ENCODE measurements around the gene POLE. TPM values are rescaled to one million over a fixed set of nuclear protein-coding genes. Genes with fewer than 3 reads are reported as not detected.

The POLE gene
- total and polyA plus RNA-seq, 4 donors = 7.6 to 39.2 (median 19.7) TPM

GRCh38 chr12:132686825-132687210, 324 bp downstream of the POLE start:
- no peak overlapping the region for H3K9ac ChIP-seq (ENCODE audit: low read depth in 1 of 2, low read length in 2 of 2)
- peaks cover 2 to 28% (median 18%) of the 10 kb centered on the region in 4 donors for H3K4me1 ChIP-seq (ENCODE audit: control insufficient read depth in 4 of 4, insufficient read depth in 4 of 4, low read length in 3 of 4)
- peaks cover 0 to 8% (median 5%) of the 10 kb centered on the region in 4 donors for H3K36me3 ChIP-seq (ENCODE audit: control insufficient read depth in 4 of 4, insufficient read depth in 3 of 4, low read depth in 1 of 4, low read length in 3 of 4)
- TF ChIP-seq CTCF (IDR thresholded peaks at IDR 0.05; ENCODE audit: low read depth, low read length, missing input control) (no peak), NR2F2 (IDR thresholded peaks at IDR 0.05) (no peak), FOXA1 (IDR thresholded peaks at IDR 0.05) (no peak), HNF4G (IDR thresholded peaks at IDR 0.05) (no peak), YY1 (IDR thresholded peaks at IDR 0.05) (no peak), JUND (IDR thresholded peaks at IDR 0.05) (no peak), HNF4A (conservative IDR thresholded peaks at IDR 0.05) (no peak), RXRA (IDR thresholded peaks at IDR 0.05) (no peak), SP1 (IDR thresholded peaks at IDR 0.05) (no peak), GABPA (IDR thresholded peaks at IDR 0.05 in 1 of 2, conservative IDR thresholded peaks at IDR 0.05 in 1 of 2) (no peak), RAD21 (IDR thresholded peaks at IDR 0.05) (no peak), ZBTB33 (IDR thresholded peaks at IDR 0.05) (no peak), TAF1 (conservative IDR thresholded peaks at IDR 0.05) (no peak), EGR1 (IDR thresholded peaks at IDR 0.05; ENCODE audit: low read depth in 2 of 2) (no peak)
- TF ChIP-seq, protein P1, sequence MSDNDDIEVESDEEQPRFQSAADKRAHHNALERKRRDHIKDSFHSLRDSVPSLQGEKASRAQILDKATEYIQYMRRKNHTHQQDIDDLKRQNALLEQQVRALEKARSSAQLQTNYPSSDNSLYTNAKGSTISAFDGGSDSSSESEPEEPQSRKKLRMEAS (IDR thresholded peaks at IDR 0.05) = no peak
- TF ChIP-seq, protein P2, sequence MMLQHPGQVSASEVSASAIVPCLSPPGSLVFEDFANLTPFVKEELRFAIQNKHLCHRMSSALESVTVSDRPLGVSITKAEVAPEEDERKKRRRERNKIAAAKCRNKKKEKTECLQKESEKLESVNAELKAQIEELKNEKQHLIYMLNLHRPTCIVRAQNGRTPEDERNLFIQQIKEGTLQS (IDR thresholded peaks at IDR 0.05) = no peak
- TF ChIP-seq, protein P3, sequence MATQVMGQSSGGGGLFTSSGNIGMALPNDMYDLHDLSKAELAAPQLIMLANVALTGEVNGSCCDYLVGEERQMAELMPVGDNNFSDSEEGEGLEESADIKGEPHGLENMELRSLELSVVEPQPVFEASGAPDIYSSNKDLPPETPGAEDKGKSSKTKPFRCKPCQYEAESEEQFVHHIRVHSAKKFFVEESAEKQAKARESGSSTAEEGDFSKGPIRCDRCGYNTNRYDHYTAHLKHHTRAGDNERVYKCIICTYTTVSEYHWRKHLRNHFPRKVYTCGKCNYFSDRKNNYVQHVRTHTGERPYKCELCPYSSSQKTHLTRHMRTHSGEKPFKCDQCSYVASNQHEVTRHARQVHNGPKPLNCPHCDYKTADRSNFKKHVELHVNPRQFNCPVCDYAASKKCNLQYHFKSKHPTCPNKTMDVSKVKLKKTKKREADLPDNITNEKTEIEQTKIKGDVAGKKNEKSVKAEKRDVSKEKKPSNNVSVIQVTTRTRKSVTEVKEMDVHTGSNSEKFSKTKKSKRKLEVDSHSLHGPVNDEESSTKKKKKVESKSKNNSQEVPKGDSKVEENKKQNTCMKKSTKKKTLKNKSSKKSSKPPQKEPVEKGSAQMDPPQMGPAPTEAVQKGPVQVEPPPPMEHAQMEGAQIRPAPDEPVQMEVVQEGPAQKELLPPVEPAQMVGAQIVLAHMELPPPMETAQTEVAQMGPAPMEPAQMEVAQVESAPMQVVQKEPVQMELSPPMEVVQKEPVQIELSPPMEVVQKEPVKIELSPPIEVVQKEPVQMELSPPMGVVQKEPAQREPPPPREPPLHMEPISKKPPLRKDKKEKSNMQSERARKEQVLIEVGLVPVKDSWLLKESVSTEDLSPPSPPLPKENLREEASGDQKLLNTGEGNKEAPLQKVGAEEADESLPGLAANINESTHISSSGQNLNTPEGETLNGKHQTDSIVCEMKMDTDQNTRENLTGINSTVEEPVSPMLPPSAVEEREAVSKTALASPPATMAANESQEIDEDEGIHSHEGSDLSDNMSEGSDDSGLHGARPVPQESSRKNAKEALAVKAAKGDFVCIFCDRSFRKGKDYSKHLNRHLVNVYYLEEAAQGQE (IDR thresholded peaks at IDR 0.05) = no peak
- peak overlapping the region; percentile 32 to 100 (median 46) for H3K4me3 ChIP-seq (ENCODE audit: low read depth in 1 of 3, low read length in 3 of 3)
- H3K9me3 ChIP-seq (ENCODE audit: control insufficient read depth in 4 of 4, low read length in 3 of 4) = no peaks in the 10 kb centered on the region
- H3K27ac ChIP-seq (ENCODE audit: low read depth in 1 of 2, low read length in 2 of 2) = peak overlapping the region in 1 of 2 donors; percentile 54
- DNase-seq (ENCODE audit: low spot score) = no peak
- WGBS = under 1% methylated on average over 55 of the region's 55 CpGs
- no peaks in the 10 kb centered on the region for H3K27me3 ChIP-seq (ENCODE audit: control insufficient read depth in 4 of 4, insufficient read depth in 4 of 4, low read length in 3 of 4)
